ENCODE measurements around the gene TNNT1. TPM values are rescaled to one million over a fixed set of nuclear protein-coding genes. Genes with fewer than 3 reads are reported as not detected.

The TNNT1 gene
- total and polyA plus RNA-seq, 2 donors (not counting 3 experiments of a cell fraction or from before 2014, with no cell fraction given), result 0.22 to 0.51 TPM

DNA sequence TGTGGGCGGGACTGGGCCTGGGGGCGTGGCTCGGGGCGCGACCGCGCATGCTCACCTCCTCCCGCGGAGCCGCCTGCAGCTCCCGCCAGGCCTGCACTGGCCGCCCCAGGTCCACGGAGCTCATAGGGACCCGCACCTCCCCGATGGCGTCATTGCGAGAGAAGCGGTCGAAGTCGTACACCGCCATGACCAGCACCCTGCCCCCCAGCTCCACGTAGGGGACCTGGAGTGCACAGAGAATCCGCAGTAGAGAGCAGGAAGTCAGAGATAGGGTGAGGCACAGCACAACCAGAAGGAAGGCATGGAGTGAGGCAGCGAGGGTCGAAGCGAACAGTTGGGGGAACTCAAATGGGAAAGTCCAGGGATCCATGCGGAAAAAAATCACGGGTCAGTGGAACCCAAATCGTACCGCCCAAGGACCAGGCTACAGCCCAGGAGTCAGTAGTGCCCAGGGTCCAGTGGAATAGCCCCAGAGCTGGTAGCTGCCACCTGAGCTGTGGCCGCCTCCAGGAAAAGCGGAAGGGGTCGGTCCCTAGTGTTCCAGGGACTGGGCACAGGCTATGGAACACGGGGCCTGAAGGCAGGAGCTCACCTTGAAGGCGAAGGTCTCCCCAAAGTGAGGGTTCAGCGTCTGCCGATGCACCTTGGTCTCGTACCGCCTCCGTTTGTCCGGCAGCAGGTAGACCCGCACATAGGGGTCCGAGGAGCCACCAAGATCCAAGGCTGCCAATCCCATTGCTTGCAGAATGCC is 26.3 kb upstream of the TNNT1 start:
- intact Hi-C loops (cut with micrococcal nuclease), result no loop called here
- POLR2A ChIA-PET, result no interaction called here

More for the DNA sequence above, 26.3 kb upstream of the TNNT1 start:
- Histone ChIP-seq H3K36me3 (ENCODE audit: control insufficient read depth in 2 of 2, extremely low read depth in 1 of 2, insufficient read depth in 2 of 2, low read length in 2 of 2) (no peaks in the 10 kb centered on the region), H3K27ac (ENCODE audit: insufficient read depth, low read depth, low read length) (no peak overlapping the region), H3K27me3 (ENCODE audit: control insufficient read depth in 2 of 2, insufficient read depth in 2 of 2, low read length in 2 of 2) (peaks cover 23 to 33% of the 10 kb centered on the region in 2 experiments), H3K4me3 (replicated peaks in 1 of 3; ENCODE audit: insufficient read depth in 1 of 3, low read depth in 1 of 3, low read length in 3 of 3) (no peak overlapping the region), H2AFZ (ENCODE audit: low read depth, low read length) (no peak overlapping the region), H4K20me1 (replicated peaks; ENCODE audit: control insufficient read depth, extremely low read depth, insufficient read depth, low read length) (no peaks in the 10 kb centered on the region), H3K9me3 (replicated peaks; ENCODE audit: control insufficient read depth, insufficient read depth, low read length) (no peaks in the 10 kb centered on the region), H3K4me2 (ENCODE audit: insufficient read depth, low read length) (no peak overlapping the region), H3K79me2 (ENCODE audit: control insufficient read depth, insufficient read depth, low read length) (no peaks in the 10 kb centered on the region), H3K4me1 (ENCODE audit: control insufficient read depth, extremely low read depth, insufficient read depth, low read length) (no peaks in the 10 kb centered on the region), H3K9ac (replicated peaks; ENCODE audit: extremely low read depth, insufficient read depth, low read length) (no peak overlapping the region), H3K9me1 (replicated peaks; ENCODE audit: control insufficient read depth, extremely low read depth, insufficient read depth, low read length) (no peaks in the 10 kb centered on the region)
- TF ChIP-seq GATA2 (IDR thresholded peaks at IDR 0.05; ENCODE audit: insufficient read depth, insufficient read length, low read depth, low read length) (no peak), CTCF (IDR thresholded peaks at IDR 0.05; ENCODE audit: extremely low read depth in 1 of 2, insufficient read depth in 1 of 2, low read depth in 1 of 2, low read length in 2 of 2) (no peak), JUN (IDR thresholded peaks at IDR 0.05; ENCODE audit: borderline replicate concordance, insufficient read depth, insufficient read length, low read depth) (no peak), EZH2 (IDR thresholded peaks at IDR 0.05; ENCODE audit: borderline replicate concordance, low read depth, low read length, severe bottlenecking) (no peak), MAX (IDR thresholded peaks at IDR 0.05; ENCODE audit: insufficient read depth, insufficient read length) (no peak), MYC (IDR thresholded peaks at IDR 0.05; ENCODE audit: low read depth, low read length) (no peak), POLR2AphosphoS5 (IDR thresholded peaks at IDR 0.05; ENCODE audit: insufficient read depth, low read depth, low read length) (no peak), POLR2A (IDR thresholded peaks at IDR 0.05; ENCODE audit: low read depth, low read length) (no peak), FOS (IDR thresholded peaks at IDR 0.05; ENCODE audit: borderline replicate concordance, insufficient read depth, low read length) (no peak)
- no TSS peak for BruUV-seq (replicated peaks)
- no peak for FAIRE-seq
- dilution Hi-C loops (cut with MboI; ENCODE audit: extremely low pct_ligation_motif_present, low sequenced_read_pairs), result no loop called here
- CTCF ChIA-PET, result interaction anchor here (0.9 to 1.3 kb wide), 3 partner anchors 14 to 34 kb away, joined by 3 to 4 read pairs (median 4); no protein-coding TSS in a partner anchor
- no peak for DNase-seq (ENCODE audit: low read depth, low spot score)
